WTC11 (cell line): ENCODE measurements around the gene ESM1. TPM values are rescaled to one million over a fixed set of nuclear protein-coding genes. Genes with fewer than 3 reads are reported as not detected.
"Not testable (repeated sequence)": the region's sequence is repeated elsewhere in the genome, so short reads cannot be mapped to it uniquely, and the experiment has no call there.

Experiments used
- ATAC-seq: fragments of 200-7000 bp; cut with Tn5 transposase; 2 replicates; pipeline ENCODE4 v1.10.0; 2021; ENCODE audit warnings: mild to moderate bottlenecking, moderate library complexity
- CTCF ChIA-PET: fragments of 300-600 bp; sonication (Branson Sonifier 250); formaldehyde crosslinking; loops from one replicate; lab custom pipeline; 2021; ENCODE audit warnings: antibody characterized with exemption; lab: Charles Lee
- POLR2A ChIA-PET: fragments of 350-600 bp; sonication (Branson Sonifier 250); formaldehyde crosslinking; loops from one replicate; lab custom pipeline; 2021; ENCODE audit warnings: antibody characterized with exemption; lab: Charles Lee
- DNase-seq: peaks from one replicate; pipeline ENCODE4 v3.0.0; 2021; ENCODE audit warnings: low spot score
- H3K27ac Mint-ChIP-seq: 2 replicates; pipeline ENCODE4 v1.8.0; 2021; ENCODE audit warnings: mixed read lengths
- H3K27me3 Mint-ChIP-seq: 2 replicates; pipeline ENCODE4 v1.8.0; 2021; ENCODE audit warnings: low read depth, mild to moderate bottlenecking, moderate library complexity, mixed read lengths
- H3K36me3 Mint-ChIP-seq: 2 replicates; pipeline ENCODE4 v1.8.0; 2021; ENCODE audit warnings: mixed read lengths
- H3K4me1 Mint-ChIP-seq: 2 replicates; pipeline ENCODE4 v1.8.0; 2022; ENCODE audit warnings: mixed read lengths
- H3K4me3 Mint-ChIP-seq: 2 replicates; pipeline ENCODE4 v1.8.0; 2021; ENCODE audit warnings: mild to moderate bottlenecking, moderate library complexity, mixed read lengths
- H3K9me3 Mint-ChIP-seq: 2 replicates; pipeline ENCODE4 v1.8.0; 2021; ENCODE audit warnings: mixed read lengths
- CREM ChIP-seq: sonication (generic); formaldehyde crosslinking; IDR thresholded peaks from 2 replicates; pipeline ENCODE4 v1.8.1; 2022; ENCODE audit warnings: mild to moderate bottlenecking, missing genetic modification reagents, moderate library complexity
- HMGA2 ChIP-seq: fragments of 250-450 bp; sonication (Bioruptor Pico); IDR thresholded peaks from 2 replicates; pipeline ENCODE4 v1.4.0; 2021; ENCODE audit warnings: mild to moderate bottlenecking, moderate library complexity
- MYBL2 ChIP-seq: sonication (generic); formaldehyde crosslinking; IDR thresholded peaks from 2 replicates; pipeline ENCODE4 v1.8.1; 2023; ENCODE audit warnings: mild to moderate bottlenecking, moderate library complexity, missing genetic modification reagents
- PRRX2 ChIP-seq: fragments of 250-450 bp; sonication (Bioruptor Pico); IDR thresholded peaks from 2 replicates; pipeline ENCODE4 v1.8.0; 2021; ENCODE audit warnings: mild to moderate bottlenecking
- RORB ChIP-seq: fragments of 250-450 bp; sonication (Bioruptor Pico); IDR thresholded peaks from 2 replicates; pipeline ENCODE4 v1.9.0; 2021; ENCODE audit warnings: mild to moderate bottlenecking
- SP1 ChIP-seq: sonication (generic); formaldehyde crosslinking; conservative IDR thresholded peaks from 2 replicates; pipeline ENCODE4 v1.8.1; 2022; ENCODE audit warnings: missing genetic modification reagents
- TCF7 ChIP-seq: sonication (generic); formaldehyde crosslinking; IDR thresholded peaks from 2 replicates; pipeline ENCODE4 v1.8.0; 2022; ENCODE audit warnings: mild to moderate bottlenecking, low read depth, missing genetic modification reagents, moderate library complexity
- TEAD1 ChIP-seq: sonication (generic); formaldehyde crosslinking; IDR thresholded peaks from 2 replicates; pipeline ENCODE4 v1.8.0; 2022; ENCODE audit warnings: mild to moderate bottlenecking, missing genetic modification reagents
- TEAD4 ChIP-seq: sonication (generic); formaldehyde crosslinking; IDR thresholded peaks from 2 replicates; pipeline ENCODE4 v1.8.0; 2022; ENCODE audit warnings: mild to moderate bottlenecking, missing genetic modification reagents
- ZNF121 ChIP-seq: sonication (generic); formaldehyde crosslinking; IDR thresholded peaks from 2 replicates; pipeline ENCODE4 v1.8.0; 2023; ENCODE audit warnings: missing genetic modification reagents
- ZNF232 ChIP-seq: sonication (generic); formaldehyde crosslinking; IDR thresholded peaks from 2 replicates; pipeline ENCODE4 v1.8.0; 2022; ENCODE audit warnings: mild to moderate bottlenecking, missing genetic modification reagents
- ZNF263 ChIP-seq: sonication (generic); formaldehyde crosslinking; IDR thresholded peaks from 2 replicates; pipeline ENCODE4 v1.8.1; 2022; ENCODE audit warnings: low read depth, mild to moderate bottlenecking, moderate library complexity, missing genetic modification reagents
- ZNF396 ChIP-seq: fragments of 250-450 bp; sonication (Bioruptor Pico); IDR thresholded peaks from 2 replicates; pipeline ENCODE4 v1.8.0; 2021; ENCODE audit warnings: mild to moderate bottlenecking, moderate library complexity, borderline replicate concordance
- ZNF423 ChIP-seq: fragments of 250-450 bp; sonication (Bioruptor Pico); IDR thresholded peaks from 2 replicates; pipeline ENCODE4 v2.1.2; 2022; ENCODE audit warnings: mild to moderate bottlenecking, moderate library complexity
- total RNA-seq: library from RNA; stranded (reverse); gene quantifications from 3 replicates; pipeline ENCODE4 v1.2.3, GENCODE V29; 2021
- TF ChIP-seq, protein P1 (sequence below): sonication (generic); formaldehyde crosslinking; IDR thresholded peaks from 2 replicates; pipeline ENCODE4 v1.8.0; 2023; ENCODE audit warnings: mild to moderate bottlenecking, missing genetic modification reagents
- TF ChIP-seq, protein P2 (sequence below): sonication (generic); formaldehyde crosslinking; IDR thresholded peaks from 2 replicates; pipeline ENCODE4 v1.8.1; 2023; ENCODE audit warnings: mild to moderate bottlenecking, missing genetic modification reagents
- TF ChIP-seq, protein P3 (sequence below): sonication (generic); formaldehyde crosslinking; IDR thresholded peaks from 2 replicates; pipeline ENCODE4 v1.8.0; 2022; ENCODE audit warnings: mild to moderate bottlenecking, missing genetic modification reagents
- TF ChIP-seq, protein P4 (sequence below): fragments of 250-450 bp; sonication (Bioruptor Pico); IDR thresholded peaks from 2 replicates; pipeline ENCODE4 v2.1.2; 2022; ENCODE audit warnings: mild to moderate bottlenecking, moderate library complexity
- TF ChIP-seq, protein P5 (sequence below): sonication (generic); formaldehyde crosslinking; IDR thresholded peaks from 2 replicates; pipeline ENCODE4 v1.8.1; 2022; ENCODE audit warnings: low read depth, missing genetic modification reagents, borderline replicate concordance

The ESM1 gene
- total RNA-seq, 1 experiment from 2014 or later, result not detected

DNA sequence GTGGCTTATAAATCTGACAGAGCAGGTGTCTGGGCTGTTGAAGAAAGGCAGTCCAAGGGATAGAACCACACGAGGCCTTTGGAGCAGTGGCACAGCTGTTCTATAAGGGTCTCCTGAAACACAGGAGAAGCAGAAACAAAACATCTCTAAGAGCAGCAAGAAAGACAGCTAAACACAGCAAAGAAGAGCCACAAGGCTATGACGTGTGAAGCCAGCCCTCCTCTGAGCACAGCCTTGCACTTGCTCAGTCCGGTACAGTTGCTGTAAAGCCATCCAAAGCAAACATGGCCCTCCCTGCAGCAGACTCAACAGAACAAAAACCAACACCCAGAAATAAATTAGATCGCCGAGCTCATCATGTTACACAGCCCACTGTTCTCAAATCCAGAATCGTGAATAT, 36.0 kb upstream of the ESM1 start (continued):
- TF ChIP-seq, protein P1, sequence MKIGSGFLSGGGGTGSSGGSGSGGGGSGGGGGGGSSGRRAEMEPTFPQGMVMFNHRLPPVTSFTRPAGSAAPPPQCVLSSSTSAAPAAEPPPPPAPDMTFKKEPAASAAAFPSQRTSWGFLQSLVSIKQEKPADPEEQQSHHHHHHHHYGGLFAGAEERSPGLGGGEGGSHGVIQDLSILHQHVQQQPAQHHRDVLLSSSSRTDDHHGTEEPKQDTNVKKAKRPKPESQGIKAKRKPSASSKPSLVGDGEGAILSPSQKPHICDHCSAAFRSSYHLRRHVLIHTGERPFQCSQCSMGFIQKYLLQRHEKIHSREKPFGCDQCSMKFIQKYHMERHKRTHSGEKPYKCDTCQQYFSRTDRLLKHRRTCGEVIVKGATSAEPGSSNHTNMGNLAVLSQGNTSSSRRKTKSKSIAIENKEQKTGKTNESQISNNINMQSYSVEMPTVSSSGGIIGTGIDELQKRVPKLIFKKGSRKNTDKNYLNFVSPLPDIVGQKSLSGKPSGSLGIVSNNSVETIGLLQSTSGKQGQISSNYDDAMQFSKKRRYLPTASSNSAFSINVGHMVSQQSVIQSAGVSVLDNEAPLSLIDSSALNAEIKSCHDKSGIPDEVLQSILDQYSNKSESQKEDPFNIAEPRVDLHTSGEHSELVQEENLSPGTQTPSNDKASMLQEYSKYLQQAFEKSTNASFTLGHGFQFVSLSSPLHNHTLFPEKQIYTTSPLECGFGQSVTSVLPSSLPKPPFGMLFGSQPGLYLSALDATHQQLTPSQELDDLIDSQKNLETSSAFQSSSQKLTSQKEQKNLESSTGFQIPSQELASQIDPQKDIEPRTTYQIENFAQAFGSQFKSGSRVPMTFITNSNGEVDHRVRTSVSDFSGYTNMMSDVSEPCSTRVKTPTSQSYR, result no peak
- TF ChIP-seq SP1 (CRISPR knock-in tag), result no peak

DNA sequence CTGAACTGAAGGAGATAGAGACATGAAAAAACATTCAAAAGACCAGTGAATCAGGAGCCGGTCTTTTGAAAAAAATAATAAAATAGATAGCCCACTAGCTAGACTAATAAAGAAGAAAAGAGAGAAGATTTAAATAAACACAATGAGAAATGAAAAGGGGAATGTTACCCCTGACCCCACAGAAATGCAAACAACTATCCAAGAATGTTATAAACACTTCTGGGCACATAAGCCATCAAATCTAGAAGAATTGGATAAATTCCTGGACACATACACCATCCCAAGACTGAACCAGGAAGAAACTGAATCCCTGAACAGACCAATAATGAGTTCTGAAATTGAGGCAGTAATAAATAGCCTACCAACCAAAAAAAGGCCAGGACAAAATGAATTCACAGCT, 24.8 kb upstream of the ESM1 start:
- POLR2A ChIA-PET, H3K4me1 Mint-ChIP-seq, H3K27me3 Mint-ChIP-seq, H3K27ac Mint-ChIP-seq, ATAC-seq, CTCF ChIA-PET, DNase-seq, H3K4me3 Mint-ChIP-seq: not testable (repeated sequence)
- peaks cover 36% of the 10 kb centered on the region for H3K36me3 Mint-ChIP-seq
- H3K9me3 Mint-ChIP-seq, result peaks cover 44% of the 10 kb centered on the region

DNA sequence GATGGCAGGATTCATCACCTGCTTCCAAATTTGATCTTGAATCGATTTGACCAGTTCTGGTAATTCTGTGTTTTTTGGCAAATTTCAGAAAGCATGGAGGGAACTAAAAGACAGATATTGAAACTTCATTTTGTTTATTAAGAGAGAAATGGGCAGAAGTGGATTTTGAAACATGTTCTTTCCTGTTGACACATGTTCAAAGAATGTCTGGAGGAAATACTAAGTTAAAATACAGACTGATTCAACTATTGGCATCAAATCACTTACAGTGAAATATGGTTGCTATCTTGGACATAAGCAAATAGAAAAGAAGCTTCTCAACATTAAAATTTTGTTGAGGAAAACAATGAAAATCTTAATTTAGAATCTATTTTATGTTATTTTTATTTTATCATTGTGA, 19.3 kb upstream of the ESM1 start:
- Mint-ChIP-seq H3K4me3 (no peak overlapping the region), H3K27ac (no peak overlapping the region), H3K36me3 (no peaks in the 10 kb centered on the region), H3K27me3 (peaks cover 4% of the 10 kb centered on the region; the same call in 1 of the 2 replicates), H3K9me3 (peaks cover 9% of the 10 kb centered on the region), H3K4me1 (no peaks in the 10 kb centered on the region)
- POLR2A ChIA-PET, result no interaction called here
- TF ChIP-seq, protein P2, sequence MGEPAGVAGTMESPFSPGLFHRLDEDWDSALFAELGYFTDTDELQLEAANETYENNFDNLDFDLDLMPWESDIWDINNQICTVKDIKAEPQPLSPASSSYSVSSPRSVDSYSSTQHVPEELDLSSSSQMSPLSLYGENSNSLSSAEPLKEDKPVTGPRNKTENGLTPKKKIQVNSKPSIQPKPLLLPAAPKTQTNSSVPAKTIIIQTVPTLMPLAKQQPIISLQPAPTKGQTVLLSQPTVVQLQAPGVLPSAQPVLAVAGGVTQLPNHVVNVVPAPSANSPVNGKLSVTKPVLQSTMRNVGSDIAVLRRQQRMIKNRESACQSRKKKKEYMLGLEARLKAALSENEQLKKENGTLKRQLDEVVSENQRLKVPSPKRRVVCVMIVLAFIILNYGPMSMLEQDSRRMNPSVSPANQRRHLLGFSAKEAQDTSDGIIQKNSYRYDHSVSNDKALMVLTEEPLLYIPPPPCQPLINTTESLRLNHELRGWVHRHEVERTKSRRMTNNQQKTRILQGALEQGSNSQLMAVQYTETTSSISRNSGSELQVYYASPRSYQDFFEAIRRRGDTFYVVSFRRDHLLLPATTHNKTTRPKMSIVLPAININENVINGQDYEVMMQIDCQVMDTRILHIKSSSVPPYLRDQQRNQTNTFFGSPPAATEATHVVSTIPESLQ, result no peak
- TF ChIP-seq PRRX2 (no peak), ZNF232 (CRISPR knock-in tag) (no peak), ZNF423 (CRISPR knock-in tag) (no peak), ZNF263 (CRISPR knock-in tag) (no peak), MYBL2 (CRISPR knock-in tag) (no peak), TEAD1 (no peak), CREM (no peak), ZNF121 (no peak), ZNF396 (CRISPR knock-in tag) (no peak), TEAD4 (no peak), TCF7 (CRISPR knock-in tag) (no peak), RORB (no peak), HMGA2 (CRISPR knock-in tag) (no peak)
- TF ChIP-seq, protein P3, sequence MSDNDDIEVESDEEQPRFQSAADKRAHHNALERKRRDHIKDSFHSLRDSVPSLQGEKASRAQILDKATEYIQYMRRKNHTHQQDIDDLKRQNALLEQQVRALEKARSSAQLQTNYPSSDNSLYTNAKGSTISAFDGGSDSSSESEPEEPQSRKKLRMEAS (CRISPR knock-in tag), result no peak
- TF ChIP-seq, protein P4, sequence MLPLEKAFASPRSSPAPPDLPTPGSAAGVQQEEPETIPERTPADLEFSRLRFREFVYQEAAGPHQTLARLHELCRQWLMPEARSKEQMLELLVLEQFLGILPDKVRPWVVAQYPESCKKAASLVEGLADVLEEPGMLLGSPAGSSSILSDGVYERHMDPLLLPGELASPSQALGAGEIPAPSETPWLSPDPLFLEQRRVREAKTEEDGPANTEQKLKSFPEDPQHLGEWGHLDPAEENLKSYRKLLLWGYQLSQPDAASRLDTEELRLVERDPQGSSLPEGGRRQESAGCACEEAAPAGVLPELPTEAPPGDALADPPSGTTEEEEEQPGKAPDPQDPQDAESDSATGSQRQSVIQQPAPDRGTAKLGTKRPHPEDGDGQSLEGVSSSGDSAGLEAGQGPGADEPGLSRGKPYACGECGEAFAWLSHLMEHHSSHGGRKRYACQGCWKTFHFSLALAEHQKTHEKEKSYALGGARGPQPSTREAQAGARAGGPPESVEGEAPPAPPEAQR (CRISPR knock-in tag), result no peak
- TF ChIP-seq, protein P5, sequence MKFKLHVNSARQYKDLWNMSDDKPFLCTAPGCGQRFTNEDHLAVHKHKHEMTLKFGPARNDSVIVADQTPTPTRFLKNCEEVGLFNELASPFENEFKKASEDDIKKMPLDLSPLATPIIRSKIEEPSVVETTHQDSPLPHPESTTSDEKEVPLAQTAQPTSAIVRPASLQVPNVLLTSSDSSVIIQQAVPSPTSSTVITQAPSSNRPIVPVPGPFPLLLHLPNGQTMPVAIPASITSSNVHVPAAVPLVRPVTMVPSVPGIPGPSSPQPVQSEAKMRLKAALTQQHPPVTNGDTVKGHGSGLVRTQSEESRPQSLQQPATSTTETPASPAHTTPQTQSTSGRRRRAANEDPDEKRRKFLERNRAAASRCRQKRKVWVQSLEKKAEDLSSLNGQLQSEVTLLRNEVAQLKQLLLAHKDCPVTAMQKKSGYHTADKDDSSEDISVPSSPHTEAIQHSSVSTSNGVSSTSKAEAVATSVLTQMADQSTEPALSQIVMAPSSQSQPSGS (CRISPR knock-in tag), result no peak
- DNase-seq (no peak), ATAC-seq (no peak)
- CTCF ChIA-PET, result no interaction called here
